Gastrocnemius medialis (tissue), 4 donors: ENCODE measurements around the gene SMYD1.

Experiments used
- CTCF ChIP-seq, 5 experiments: fragments of 450-650 bp in 3 of 5; fragments of 200-600 bp in 2 of 5; sonication (generic) in 2 of 5; IDR thresholded peaks in 4 of 5; conservative IDR thresholded peaks in 1 of 5; 1 replicate in 4 of 5; 2 replicates in 1 of 5; pipeline ENCODE4 v1.5.1; 2016 to 2019; ENCODE audit warnings: antibody characterized with exemption in 5 of 5, mild to moderate bottlenecking in 3 of 5, moderate library complexity in 3 of 5
- POLR2A ChIP-seq, 2 donors: fragments of 450-650 bp; IDR thresholded peaks; one replicate each; pipeline ENCODE4 v1.6.1; 2017; ENCODE audit warnings: antibody characterized with exemption in 2 of 2, mild to moderate bottlenecking in 2 of 2, moderate library complexity in 2 of 2

- TF ChIP-seq CTCF (IDR thresholded peaks at IDR 0.05 in 4 of 5, conservative IDR thresholded peaks at IDR 0.05 in 1 of 5) (no peak), POLR2A (IDR thresholded peaks at IDR 0.05) (no peak)
Observed at GRCh38 chr2:88071365-88071764, 3.7 kb downstream of the SMYD1 start.
